ENCODE measurements around the gene UAP1L1. TPM values are rescaled to one million over a fixed set of nuclear protein-coding genes. Genes with fewer than 3 reads are reported as not detected.

Gene UAP1L1
- polyA plus RNA-seq, 1 donor from 2014 or later: 0.21 TPM

GRCh38 chr9:137114613-137115393, 37.5 kb downstream of the UAP1L1 start, which contains the start of gene DPP7:
TSS of gene DPP7 (minus strand) at chr9:137114733. CDS start at chr9:137114713, 20 bp downstream.
- Histone ChIP-seq H3K79me2 (replicated peaks; ENCODE audit: insufficient read depth, low read length) (no peaks in the 10 kb centered on the region), H3F3A (ENCODE audit: insufficient read depth, low read length, poor library complexity, severe bottlenecking) (no peaks in the 10 kb centered on the region), H3K9me2 (ENCODE audit: insufficient read depth, low read length) (no peaks in the 10 kb centered on the region), H3K4me3 (ENCODE audit: low read length) (peak within 1 kb of the TSS; percentile 43), H3K27me3 (ENCODE audit: insufficient read depth, low read depth, low read length) (peaks cover 10% of the 10 kb centered on the region), H3K9me3 (ENCODE audit: low read length) (no peaks in the 10 kb centered on the region), H4K20me1 (ENCODE audit: insufficient read depth) (no peaks in the 10 kb centered on the region), H2AFZ (ENCODE audit: low read depth, low read length) (no peak within 1 kb of the TSS), H3K27ac (ENCODE audit: low read length) (no peak within 1 kb of the TSS), H3K4me2 (ENCODE audit: low read length) (no peak within 1 kb of the TSS), H3K36me3 (ENCODE audit: insufficient read depth, low read length) (no peaks in the 10 kb centered on the region), H3K9ac (ENCODE audit: low read length) (no peak within 1 kb of the TSS)
- peak; percentile 20 for TF ChIP-seq MXI1 (conservative IDR thresholded peaks at IDR 0.05; ENCODE audit: poor library complexity, severe bottlenecking)
- TF ChIP-seq POLR2AphosphoS5 (IDR thresholded peaks at IDR 0.05): no peak

- Histone ChIP-seq H3K9me2 (ENCODE audit: insufficient read depth, low read length) (no peaks in the 10 kb centered on the region), H2AFZ (ENCODE audit: low read depth, low read length) (no peak overlapping the region), H3K79me2 (replicated peaks; ENCODE audit: insufficient read depth, low read length) (no peaks in the 10 kb centered on the region), H3K4me2 (ENCODE audit: low read length) (no peak overlapping the region), H3K36me3 (ENCODE audit: insufficient read depth, low read length) (no peaks in the 10 kb centered on the region), H3K9ac (ENCODE audit: low read length) (no peak overlapping the region), H3K27ac (ENCODE audit: low read length) (no peak overlapping the region), H3K9me3 (ENCODE audit: low read length) (no peaks in the 10 kb centered on the region), H3F3A (ENCODE audit: insufficient read depth, low read length, poor library complexity, severe bottlenecking) (no peaks in the 10 kb centered on the region), H3K27me3 (ENCODE audit: insufficient read depth, low read depth, low read length) (peaks cover 10% of the 10 kb centered on the region), H3K4me3 (ENCODE audit: low read length) (no peak overlapping the region), H4K20me1 (ENCODE audit: insufficient read depth) (no peaks in the 10 kb centered on the region)
- no peak for TF ChIP-seq CTCF (IDR thresholded peaks at IDR 0.05; ENCODE audit: poor library complexity, severe bottlenecking)
- TF ChIP-seq EZH2 (IDR thresholded peaks at IDR 0.05; ENCODE audit: borderline replicate concordance, insufficient read depth, low read length, poor library complexity, severe bottlenecking): no peak
- TF ChIP-seq REST (IDR thresholded peaks at IDR 0.05; ENCODE audit: borderline replicate concordance): no peak
- TF ChIP-seq RAD21 (conservative IDR thresholded peaks at IDR 0.05): no peak
- no peak for TF ChIP-seq EP300 (conservative IDR thresholded peaks at IDR 0.05; ENCODE audit: poor library complexity, severe bottlenecking)
- no peak for TF ChIP-seq MXI1 (conservative IDR thresholded peaks at IDR 0.05; ENCODE audit: poor library complexity, severe bottlenecking)
- no peak for TF ChIP-seq SMC3 (conservative IDR thresholded peaks at IDR 0.05; ENCODE audit: poor library complexity)
- no peak for TF ChIP-seq POLR2AphosphoS5 (IDR thresholded peaks at IDR 0.05)
- no peak for TF ChIP-seq TAF1 (IDR thresholded peaks at IDR 0.05; ENCODE audit: low read depth)
Measured at GRCh38 chr9:137115394-137116026, 38.2 kb downstream of the UAP1L1 start.

Measured in neural cell (in vitro differentiated cells).